NB4 (cell line): ENCODE data around the gene CPEB3.

Source experiments
- DNase-seq: peaks from one replicate; pipeline ENCODE4 v3.0.0; 2010; ENCODE audit warnings: low read depth
- H3K4me3 ChIP-seq: one replicate; pipeline ENCODE4 v1.5.1; 2011; ENCODE audit warnings: mild to moderate bottlenecking, low read depth, low read length, moderate library complexity
- MYC ChIP-seq: IDR thresholded peaks from 2 replicates; pipeline ENCODE4 v1.6.1; 2011; ENCODE audit warnings: low read depth, low read length
- POLR2A ChIP-seq: IDR thresholded peaks from 2 replicates; pipeline ENCODE4 v1.6.1; 2011; ENCODE audit warnings: mild to moderate bottlenecking; ENCODE audit not compliant: insufficient read length; ENCODE audit errors: extremely low read depth
- TF ChIP-seq, protein P1 (sequence below): IDR thresholded peaks from one replicate; pipeline ENCODE4 v1.5.1; 2012; ENCODE audit warnings: low read depth, low read length
- TF ChIP-seq, protein P2 (sequence below): IDR thresholded peaks from 2 replicates; pipeline ENCODE4 v1.6.1; 2011; ENCODE audit warnings: low read depth, low read length

Gene CPEB3

DNA sequence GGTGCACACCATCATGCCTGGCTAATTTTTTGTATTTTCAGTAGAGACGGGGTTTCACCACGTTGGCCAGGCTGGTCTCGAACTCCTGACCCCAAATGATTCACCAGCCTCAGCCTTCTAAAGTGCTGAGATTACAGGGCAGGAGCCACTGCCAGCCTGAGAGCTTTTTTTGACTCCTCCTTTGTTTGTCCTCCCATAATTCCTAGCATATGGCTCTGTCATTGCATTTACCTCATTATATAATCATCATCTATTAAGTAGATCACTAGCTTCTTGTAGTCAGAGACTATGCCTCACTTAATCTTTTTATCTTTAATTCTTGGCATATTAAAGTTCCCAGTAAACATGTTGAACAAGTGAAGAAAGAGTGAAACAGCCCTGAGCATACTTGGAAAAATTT is 82.1 kb downstream of the CPEB3 start:
- no peak for DNase-seq
- no peak overlapping the region for H3K4me3 ChIP-seq
- TF ChIP-seq, protein P1, sequence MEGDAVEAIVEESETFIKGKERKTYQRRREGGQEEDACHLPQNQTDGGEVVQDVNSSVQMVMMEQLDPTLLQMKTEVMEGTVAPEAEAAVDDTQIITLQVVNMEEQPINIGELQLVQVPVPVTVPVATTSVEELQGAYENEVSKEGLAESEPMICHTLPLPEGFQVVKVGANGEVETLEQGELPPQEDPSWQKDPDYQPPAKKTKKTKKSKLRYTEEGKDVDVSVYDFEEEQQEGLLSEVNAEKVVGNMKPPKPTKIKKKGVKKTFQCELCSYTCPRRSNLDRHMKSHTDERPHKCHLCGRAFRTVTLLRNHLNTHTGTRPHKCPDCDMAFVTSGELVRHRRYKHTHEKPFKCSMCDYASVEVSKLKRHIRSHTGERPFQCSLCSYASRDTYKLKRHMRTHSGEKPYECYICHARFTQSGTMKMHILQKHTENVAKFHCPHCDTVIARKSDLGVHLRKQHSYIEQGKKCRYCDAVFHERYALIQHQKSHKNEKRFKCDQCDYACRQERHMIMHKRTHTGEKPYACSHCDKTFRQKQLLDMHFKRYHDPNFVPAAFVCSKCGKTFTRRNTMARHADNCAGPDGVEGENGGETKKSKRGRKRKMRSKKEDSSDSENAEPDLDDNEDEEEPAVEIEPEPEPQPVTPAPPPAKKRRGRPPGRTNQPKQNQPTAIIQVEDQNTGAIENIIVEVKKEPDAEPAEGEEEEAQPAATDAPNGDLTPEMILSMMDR: no peak
- TF ChIP-seq POLR2A (no peak), MYC (no peak)
- TF ChIP-seq, protein P2, sequence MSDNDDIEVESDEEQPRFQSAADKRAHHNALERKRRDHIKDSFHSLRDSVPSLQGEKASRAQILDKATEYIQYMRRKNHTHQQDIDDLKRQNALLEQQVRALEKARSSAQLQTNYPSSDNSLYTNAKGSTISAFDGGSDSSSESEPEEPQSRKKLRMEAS: no peak

DNA sequence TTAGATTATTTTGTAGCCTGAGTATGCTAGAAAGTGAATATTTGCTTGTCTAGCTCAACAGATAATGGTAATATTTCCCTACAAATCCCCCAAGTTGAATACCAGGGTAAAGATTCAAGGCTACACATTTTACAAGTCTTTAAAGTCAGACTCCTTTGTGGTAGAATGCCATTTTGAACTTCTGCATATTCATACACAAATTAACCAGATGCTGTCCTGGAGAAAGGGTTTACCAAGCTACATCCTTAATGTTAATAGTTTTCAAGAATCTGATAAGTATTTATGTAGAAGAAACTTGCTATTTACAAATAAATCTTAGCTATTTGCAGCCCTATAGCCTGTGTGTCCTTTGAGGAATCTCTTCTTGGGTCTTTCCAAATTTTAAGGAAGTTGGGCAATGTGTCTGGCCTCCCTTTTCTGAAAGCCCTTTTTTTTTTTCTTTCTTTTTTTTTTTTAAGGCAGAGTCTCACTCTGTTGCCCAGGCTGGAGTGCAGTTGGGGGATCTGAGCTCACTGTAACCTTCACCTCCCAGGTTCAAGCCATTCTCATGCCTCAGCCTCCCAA is 82.6 kb downstream of the CPEB3 start:
- TF ChIP-seq, protein P2: no peak
- TF ChIP-seq MYC (no peak), POLR2A (no peak)
- TF ChIP-seq, protein P1: no peak
- peak; percentile 33 for DNase-seq
- H3K4me3 ChIP-seq: no peak overlapping the region

DNA sequence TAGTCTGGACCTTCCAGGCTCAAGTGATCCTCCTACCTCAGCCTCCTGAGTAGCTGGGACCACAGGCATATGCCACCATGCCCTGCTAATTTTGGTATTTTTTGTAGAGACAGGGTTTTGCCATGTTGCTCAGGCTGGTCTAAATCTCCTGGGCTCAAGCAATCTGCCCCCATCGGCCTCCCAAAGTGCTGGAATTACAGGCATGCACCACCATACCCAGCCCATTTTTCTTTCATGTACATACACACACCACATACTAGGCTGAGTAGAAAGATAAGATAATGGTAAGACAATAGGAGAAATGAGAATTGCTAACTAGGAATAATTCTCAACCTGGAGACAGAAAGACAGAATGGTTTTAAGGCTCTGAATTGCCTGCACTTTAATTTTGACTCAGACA is 83.8 kb downstream of the CPEB3 start:
- no peak for DNase-seq
- TF ChIP-seq, protein P1: no peak
- TF ChIP-seq, protein P2: no peak
- TF ChIP-seq MYC: no peak
- H3K4me3 ChIP-seq: no peak overlapping the region

DNA sequence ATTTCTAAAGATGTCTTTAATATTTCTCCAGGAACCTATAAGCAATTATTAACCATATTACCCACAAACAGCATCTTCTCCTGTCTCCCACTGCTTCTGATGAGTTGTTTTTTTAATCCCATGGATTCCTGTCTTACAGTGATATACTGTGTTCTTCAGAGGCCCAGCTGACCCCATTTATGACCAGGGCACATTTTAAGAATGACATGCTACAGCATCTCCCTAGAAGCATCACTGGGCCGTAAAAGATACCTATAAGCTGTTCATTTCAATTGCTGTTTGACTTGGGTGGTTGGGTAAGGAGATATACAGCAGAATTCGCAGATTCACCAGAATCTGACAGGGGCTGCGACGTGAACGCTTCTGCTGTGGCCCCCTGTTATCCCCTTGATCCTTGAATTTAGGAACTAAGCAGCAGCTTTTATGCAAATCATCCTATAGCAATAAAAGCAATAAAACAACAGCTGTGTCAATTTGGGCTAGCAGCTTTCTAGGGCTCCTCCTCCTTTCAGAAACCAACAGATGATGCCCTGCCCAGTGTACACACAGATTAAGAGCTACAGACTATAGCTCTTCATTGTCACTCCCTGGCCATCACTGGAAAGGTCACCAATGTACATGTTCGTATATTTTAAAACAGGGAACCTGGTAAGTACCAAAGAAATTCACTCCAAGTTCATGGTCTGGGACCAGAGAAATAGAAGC is 86.8 kb downstream of the CPEB3 start:
- DNase-seq: no peak
- H3K4me3 ChIP-seq: no peak overlapping the region
- TF ChIP-seq, protein P1: no peak
- TF ChIP-seq, protein P2: no peak
- TF ChIP-seq POLR2A (no peak), MYC (no peak)

DNA sequence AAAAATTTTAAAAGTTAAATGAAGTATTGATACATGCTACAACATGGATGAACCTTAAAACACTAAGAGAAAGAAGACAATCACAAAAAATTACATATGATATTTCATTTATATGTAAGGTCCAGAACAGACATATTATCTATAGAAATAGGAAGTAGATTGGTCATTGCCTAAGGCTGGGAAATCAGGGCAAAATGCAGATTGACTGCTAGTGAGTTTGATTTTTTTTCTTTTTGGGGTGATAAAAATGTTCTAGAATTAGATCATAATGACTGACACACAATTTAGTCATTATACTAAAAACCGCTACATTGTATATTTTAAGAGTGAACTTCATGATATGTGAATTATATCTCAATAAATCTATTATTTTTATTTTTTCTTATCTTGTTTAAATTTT is 88.3 kb downstream of the CPEB3 start:
- TF ChIP-seq, protein P1: no peak
- no peak overlapping the region for H3K4me3 ChIP-seq

DNA sequence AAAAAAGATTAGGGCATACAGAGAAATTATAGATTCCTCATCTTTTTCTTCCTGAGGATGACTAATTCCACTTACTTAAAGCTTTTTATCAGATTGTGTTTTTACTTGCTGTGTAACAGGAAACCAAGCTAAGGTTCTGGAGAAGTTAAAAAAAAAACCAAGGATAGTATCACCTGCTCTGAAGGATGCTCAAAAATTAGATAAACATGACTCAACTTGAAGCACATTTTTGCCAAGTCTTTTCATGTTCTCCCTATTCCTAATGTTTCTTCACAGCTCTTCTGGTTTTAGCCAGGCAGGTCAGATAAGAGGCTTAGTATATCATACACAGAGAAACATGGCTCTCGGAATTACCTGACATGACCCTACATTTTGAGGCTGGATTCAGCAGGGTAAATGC is 90.3 kb downstream of the CPEB3 start:
- no peak for DNase-seq
- H3K4me3 ChIP-seq: no peak overlapping the region
- TF ChIP-seq MYC: no peak
- no peak for TF ChIP-seq POLR2A
- TF ChIP-seq, protein P1: no peak
- TF ChIP-seq, protein P2: no peak

More for the DNA sequence above, 88.3 kb downstream of the CPEB3 start:
- DNase-seq: no peak
